ENCODE measurements around the gene AURKAIP1. TPM values are rescaled to one million over a fixed set of nuclear protein-coding genes. Genes with fewer than 3 reads are reported as not detected.

The AURKAIP1 gene
- total and polyA plus RNA-seq, 2 of the 13 experiments (the other 11 are each of a cell fraction or from before 2014, with no cell fraction given) = 69.5 to 175 TPM

GRCh38 chr1:1399187-1399871, 24.3 kb upstream of the AURKAIP1 start, which contains the start of gene CCNL2 (continued):
- TF ChIP-seq PBX2 (CRISPR knock-in tag; IDR thresholded peaks at IDR 0.05) = peak; percentile 96
- no peak; the same call in 1 of the 2 replicates for TF ChIP-seq ZNF12 (CRISPR knock-in tag; IDR thresholded peaks at IDR 0.05)
- no peak for TF ChIP-seq ZNF558 (CRISPR knock-in tag; IDR thresholded peaks at IDR 0.05; ENCODE audit: borderline replicate concordance)
- peak; percentile 22; the same call in 1 of the 2 replicates for TF ChIP-seq ZNF546 (CRISPR knock-in tag; conservative IDR thresholded peaks at IDR 0.05)
- TF ChIP-seq ZBTB43 (CRISPR knock-in tag; conservative IDR thresholded peaks at IDR 0.05) = no peak
- TF ChIP-seq SNAPC2 (CRISPR knock-in tag; IDR thresholded peaks at IDR 0.05) = no peak
- no peak for TF ChIP-seq TEAD2 (CRISPR knock-in tag; IDR thresholded peaks at IDR 0.05)
- TF ChIP-seq, protein P1, sequence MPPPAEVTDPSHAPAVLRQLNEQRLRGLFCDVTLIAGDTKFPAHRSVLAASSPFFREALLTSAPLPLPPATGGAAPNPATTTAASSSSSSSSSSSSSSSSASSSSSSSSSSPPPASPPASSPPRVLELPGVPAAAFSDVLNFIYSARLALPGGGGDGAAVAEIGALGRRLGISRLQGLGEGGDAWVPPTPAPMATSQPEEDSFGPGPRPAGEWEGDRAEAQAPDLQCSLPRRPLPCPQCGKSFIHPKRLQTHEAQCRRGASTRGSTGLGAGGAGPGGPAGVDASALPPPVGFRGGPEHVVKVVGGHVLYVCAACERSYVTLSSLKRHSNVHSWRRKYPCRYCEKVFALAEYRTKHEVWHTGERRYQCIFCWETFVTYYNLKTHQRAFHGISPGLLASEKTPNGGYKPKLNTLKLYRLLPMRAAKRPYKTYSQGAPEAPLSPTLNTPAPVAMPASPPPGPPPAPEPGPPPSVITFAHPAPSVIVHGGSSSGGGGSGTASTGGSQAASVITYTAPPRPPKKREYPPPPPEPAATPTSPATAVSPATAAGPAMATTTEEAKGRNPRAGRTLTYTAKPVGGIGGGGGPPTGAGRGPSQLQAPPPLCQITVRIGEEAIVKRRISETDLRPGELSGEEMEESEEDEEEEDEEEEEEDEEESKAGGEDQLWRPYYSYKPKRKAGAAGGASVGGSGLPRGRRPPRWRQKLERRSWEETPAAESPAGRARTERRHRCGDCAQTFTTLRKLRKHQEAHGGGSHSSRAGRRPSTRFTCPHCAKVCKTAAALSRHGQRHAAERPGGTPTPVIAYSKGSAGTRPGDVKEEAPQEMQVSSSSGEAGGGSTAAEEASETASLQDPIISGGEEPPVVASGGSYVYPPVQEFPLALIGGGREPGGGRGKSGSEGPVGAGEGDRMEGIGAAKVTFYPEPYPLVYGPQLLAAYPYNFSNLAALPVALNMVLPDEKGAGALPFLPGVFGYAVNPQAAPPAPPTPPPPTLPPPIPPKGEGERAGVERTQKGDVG (CRISPR knock-in tag; IDR thresholded peaks at IDR 0.05; ENCODE audit: borderline replicate concordance) = no peak
- TF ChIP-seq HNRNPUL1 (IDR thresholded peaks at IDR 0.05; ENCODE audit: low read depth, low read length) = no peak
- peak; percentile 37 for TF ChIP-seq SALL1 (CRISPR knock-in tag; IDR thresholded peaks at IDR 0.05)
- TF ChIP-seq FOXO1 (CRISPR knock-in tag; IDR thresholded peaks at IDR 0.05) = no peak; the same call in 1 of the 2 replicates
- no peak; the same call in 1 of the 2 replicates for TF ChIP-seq ZNF138 (CRISPR knock-in tag; IDR thresholded peaks at IDR 0.05; ENCODE audit: low read depth)
- TF ChIP-seq ZNF460 (CRISPR knock-in tag; IDR thresholded peaks at IDR 0.05; ENCODE audit: borderline replicate concordance) = no peak
- peak; percentile 21; the same call in 1 of the 2 replicates for TF ChIP-seq BCL6 (CRISPR knock-in tag; IDR thresholded peaks at IDR 0.05)
- peak; percentile 91; the same call in 1 of the 2 replicates for TF ChIP-seq PBX3 (CRISPR knock-in tag; IDR thresholded peaks at IDR 0.05; ENCODE audit: borderline replicate concordance)
- no peak for TF ChIP-seq ATRX (CRISPR knock-in tag; IDR thresholded peaks at IDR 0.05; ENCODE audit: borderline replicate concordance)
- TF ChIP-seq ATF7-NPFF (CRISPR knock-in tag; IDR thresholded peaks at IDR 0.05; ENCODE audit: low read depth) = peak; percentile 82
- TF ChIP-seq SP1 (IDR thresholded peaks at IDR 0.05) = peak; percentile 37; the same call in 1 of the 2 replicates
- TF ChIP-seq SP1 (CRISPR knock-in tag; IDR thresholded peaks at IDR 0.05) = peak; percentile 96
- peak; percentile 49; the same call in 1 of the 2 replicates for TF ChIP-seq ZNF891 (CRISPR knock-in tag; IDR thresholded peaks at IDR 0.05)
- peak; percentile 81; the same call in 1 of the 2 replicates for TF ChIP-seq ZNF563 (CRISPR knock-in tag; IDR thresholded peaks at IDR 0.05)
- peak; percentile 3; the same call in 1 of the 2 replicates for TF ChIP-seq SAFB2 (CRISPR knock-in tag; IDR thresholded peaks at IDR 0.05; ENCODE audit: borderline replicate concordance, low read depth)
- TF ChIP-seq ZNF572 (CRISPR knock-in tag; IDR thresholded peaks at IDR 0.05) = no peak
- peak; percentile 90; the same call in 1 of the 2 replicates for TF ChIP-seq ZNF343 (CRISPR knock-in tag; IDR thresholded peaks at IDR 0.05)
- no peak for TF ChIP-seq MLLT10 (CRISPR knock-in tag; IDR thresholded peaks at IDR 0.05)
